HG02642 (cell line): ENCODE results near the gene DISP2.

Source experiments
- ATAC-seq: cut with Tn5 transposase; IDR thresholded peaks from one replicate; pipeline ENCODE4 v1.9.1; 2021; ENCODE audit warnings: mild to moderate bottlenecking; ENCODE audit not compliant: unreplicated experiment, poor library complexity

The DISP2 gene

DNA sequence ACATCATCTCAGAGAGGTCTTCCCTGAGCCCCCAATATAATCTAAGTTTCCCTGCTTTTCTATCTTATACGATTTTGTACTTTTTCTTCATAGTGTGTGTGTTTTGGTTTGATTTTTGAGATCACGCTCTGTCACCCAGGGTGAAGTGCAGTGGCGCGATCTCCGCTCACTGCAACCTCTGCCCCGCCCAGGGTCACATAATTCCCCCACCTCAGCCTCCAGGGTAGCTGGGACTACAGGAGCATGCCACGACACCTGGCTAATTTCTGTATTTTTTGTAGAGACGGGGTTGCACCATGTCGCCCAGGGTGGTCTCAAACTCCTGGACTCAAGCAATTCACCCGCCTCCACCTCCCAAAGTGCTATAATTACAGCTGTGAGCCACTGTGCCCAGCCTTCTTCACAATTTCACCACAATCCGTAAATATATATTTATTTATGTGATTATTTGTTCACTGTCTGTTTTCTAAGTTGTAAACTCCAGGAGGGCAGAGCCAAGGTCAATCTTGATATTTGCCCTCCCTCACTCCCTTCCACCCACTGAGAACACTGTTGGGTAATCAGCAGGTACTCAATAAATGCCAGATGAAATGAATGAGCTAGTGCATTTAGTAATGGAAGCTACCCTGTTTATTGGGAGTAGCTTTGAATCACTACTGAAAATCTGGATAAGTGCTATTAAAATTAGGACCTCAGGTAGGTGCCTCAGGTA, 24.0 kb downstream of the DISP2 start:
- ATAC-seq: no peak

DNA sequence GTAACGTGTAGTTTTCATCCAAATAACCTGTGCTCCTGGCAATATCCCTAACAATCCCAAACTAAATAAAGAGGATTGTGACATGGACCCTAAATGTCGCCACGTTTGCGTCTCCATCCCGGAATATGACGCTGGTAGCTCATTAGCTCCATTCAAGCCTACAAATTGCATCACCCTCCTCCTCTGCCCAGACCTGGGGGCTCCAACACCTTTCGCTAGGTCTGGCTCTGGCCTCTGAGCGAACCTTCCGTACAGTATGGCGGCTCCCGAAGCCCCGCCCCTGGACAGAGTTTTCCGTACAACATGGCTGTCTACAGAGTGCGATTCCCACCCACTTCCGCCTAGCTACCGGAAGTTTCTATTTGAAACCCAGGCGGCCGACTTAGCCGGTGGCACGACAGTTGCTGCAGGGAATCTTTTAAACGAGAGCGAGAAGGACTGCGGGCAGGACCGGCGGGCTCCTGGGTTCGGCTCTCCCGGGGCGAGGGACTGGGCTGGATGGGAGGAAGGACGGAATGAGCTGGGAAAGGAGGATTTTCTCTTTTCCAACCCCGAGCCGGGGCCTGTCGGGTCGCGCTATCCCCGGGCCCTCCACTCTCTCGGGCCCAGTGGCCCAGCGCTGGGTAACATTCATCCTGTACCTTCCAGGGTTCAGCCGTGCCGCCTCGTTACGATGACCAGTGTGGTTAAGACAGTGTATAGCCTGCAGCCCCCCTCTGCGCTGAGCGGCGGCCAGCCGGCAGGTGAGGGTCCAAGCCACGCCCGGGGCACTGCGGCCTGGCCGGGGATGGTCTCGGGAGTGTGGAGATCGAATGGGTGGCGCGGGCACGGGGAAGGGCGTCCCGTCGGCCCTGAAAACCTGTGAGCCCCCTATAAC, 24.8 kb downstream of the DISP2 start, which contains the start of gene KNSTRN:
TSS of gene KNSTRN (plus strand) at position 142 of the 877 bp plus-strand sequence. CDS start at position 257, 115 bp downstream.
- peak; percentile 96 for ATAC-seq

DNA sequence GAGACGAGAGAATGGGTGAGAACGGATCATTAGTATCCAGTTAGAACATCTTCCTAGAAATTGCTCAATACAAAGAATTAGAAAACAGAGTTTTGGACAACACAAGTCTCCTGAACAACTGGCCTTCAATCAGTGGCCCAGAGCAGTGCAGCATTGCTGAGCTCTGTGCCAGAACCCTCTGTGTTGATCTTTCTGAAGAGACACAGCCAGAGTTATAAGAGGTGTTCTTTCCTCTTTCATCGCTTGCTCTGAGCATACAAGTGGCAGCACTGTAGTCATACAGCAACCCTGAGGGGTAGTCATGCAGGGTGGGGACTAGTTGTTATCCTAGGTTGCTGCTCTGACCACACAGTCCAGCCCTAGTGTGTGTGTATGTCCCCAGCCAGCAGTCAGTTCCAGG, 28.5 kb downstream of the DISP2 start:
- no peak for ATAC-seq

DNA sequence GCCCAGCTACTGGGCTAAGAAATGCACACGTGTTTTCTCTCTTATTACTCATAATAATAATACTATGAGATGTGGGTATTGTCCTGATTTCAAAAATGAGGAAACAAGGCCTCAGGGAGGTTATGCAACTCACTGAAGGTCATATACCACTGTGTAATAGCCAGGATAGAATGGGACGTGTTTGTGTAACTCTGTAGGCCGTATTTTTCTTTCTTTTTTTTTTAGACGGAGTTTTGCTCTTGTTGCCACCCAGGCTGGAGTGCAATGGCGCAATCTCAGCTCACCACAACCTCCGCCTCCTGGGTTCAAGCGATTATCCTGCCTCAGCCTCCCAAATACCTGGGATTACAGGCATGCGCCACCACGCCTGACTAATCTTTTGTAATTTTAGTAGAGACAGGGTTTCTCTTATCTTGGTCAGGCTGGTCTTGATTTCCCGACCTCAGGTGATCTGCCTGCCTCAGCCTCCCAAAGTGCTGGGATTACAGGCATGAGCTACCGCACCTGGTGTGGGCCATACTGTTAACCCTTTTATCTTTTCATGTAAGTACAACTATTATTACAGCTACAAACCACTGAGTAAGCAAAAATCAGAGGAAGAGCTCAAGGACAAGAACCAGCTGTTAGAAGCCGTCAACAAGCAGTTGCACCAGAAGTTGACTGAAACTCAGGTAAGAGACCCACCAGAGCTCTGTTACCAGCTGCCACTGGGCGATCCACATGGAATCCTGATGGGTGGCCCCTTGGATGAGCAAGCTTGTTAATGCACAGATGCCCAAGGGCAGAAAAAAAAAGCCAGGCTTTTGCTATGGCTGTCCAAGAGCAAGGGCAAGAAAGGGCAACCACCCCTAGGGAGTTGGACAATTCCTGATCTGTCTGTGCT, 31.2 kb downstream of the DISP2 start:
- ATAC-seq: no peak

DNA sequence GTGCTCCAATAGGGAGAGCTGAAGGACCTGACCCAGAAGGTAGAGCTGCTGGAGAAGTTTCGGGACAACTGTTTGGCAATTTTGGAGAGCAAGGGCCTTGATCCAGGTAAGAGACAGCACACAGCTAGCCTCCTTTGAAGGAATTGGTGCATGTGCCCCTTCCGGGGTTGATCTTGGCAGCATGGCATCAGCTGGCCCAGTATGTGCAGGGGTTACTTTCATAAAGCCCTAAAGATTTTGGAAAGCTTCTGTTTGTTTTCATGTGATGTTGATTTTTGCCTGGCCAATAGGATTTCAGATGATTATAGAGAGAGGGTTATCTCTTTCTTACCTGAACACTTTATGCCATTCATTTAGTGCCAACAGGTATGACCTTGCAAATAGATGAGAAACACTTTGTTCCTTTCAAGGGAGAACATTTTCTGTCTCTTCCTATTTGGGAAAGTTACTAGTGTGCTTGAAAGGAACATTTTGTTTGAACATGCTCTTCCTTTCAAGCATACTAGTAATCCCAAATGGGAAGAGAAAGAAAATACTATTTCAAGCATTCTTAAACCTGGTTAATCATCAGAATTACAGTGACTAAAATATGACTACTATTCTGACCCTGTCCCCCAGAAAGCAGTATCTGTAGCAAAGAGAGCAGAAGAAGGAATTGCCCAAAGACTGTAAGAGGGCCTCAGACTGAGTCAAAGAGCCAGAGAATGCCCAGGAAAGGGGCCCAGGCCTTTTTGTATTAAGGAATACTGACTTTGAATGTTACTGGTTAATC, 32.0 kb downstream of the DISP2 start:
- ATAC-seq: no peak

DNA sequence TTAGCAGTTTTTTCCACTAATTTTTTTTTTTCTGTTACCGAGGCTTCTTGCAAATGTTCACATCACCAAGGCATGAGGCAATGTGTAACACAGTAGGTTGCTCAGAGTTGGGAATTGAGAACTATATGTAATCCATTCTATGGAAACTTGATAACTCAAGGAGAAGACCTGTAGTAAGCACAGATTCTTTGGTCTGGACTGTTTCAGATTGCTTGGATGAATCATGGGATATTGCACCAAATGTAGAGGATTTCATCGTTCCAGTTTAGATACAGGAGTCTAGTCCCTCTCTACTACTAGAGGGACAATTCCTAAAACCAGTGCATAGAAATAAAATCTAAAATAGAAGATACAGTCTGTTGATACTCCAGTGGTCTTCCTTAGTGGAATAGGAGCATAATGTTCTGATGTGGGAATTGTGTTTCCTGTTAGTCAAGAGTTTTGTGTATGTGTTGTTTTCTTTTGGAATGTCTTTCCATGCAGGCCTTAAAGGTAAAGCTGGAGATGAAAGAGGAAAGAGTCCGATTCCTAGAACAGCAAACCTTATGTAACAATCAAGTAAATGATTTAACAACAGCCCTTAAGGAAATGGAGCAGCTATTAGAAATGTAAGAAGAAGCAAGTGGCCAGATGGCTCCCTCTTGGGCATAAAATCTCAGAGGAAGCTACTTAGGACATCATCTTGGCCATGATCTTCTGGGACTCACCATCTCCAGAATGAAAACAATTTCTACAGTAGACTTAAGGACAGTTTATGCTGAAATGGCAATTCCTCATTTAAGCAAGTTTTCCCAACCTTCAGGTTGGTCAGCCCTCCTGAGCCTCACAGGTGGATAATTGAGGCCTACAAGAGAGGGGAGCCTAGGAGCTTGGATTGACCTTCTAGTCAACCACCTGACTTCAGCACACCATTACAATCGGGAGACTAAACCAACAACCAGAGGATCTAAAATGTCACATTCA, 35.2 kb downstream of the DISP2 start:
- no peak for ATAC-seq

DNA sequence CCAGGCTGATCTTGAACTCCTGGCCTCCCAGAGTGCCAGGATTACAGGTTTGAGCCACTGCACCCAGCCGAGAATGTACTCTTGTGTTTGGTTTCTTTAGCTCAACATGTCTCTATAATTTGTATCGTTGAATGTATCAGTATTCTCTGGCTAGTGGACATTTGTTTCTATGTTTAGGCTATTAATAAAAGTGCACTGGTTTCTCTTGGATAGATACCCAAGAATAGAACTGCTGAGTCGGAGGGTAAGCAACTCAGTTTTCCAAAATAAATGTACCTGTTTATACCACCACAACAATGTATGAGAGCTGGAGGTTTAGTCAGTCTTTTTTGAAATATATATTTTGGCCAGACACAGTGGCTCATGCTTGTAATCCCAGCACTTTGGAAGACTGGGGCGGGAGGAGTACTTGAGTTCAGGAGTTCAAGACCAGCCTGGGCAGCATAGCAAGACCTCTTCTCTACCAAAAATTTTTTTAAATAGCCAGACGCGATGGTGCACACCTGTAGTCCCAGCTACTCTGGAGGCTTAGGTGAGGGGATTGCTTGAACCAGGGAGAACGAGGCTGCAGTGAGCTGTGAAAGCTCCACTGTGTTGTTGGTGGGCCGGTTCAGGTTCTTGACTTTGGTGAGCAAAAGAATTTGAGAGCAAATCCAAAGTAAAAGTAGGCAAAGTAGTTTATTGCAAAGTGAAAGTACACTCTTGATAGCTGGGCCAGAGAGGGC, 39.8 kb downstream of the DISP2 start:
- no peak for ATAC-seq

DNA sequence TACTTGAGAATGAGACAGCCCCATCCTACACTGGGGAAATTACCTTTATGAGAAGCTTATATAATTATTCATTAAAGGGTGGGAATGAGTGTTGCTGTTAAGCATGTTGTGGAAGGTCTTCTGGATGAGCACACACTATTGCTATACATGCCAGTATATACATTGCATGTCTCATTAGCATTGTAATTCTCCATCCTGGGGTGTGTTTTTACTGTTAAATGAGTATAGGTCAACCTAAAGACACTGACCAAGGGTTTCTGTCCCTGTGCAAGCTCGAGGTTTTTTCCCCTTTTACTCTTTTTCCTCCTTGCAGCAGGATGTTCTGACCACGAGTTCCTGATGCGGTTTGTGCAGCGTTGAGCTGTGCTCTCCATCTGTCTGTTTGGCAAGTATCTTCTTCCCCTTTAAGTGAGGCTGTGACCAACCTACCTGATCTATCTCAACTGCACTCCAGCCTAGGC, 40.4 kb downstream of the DISP2 start:
- peak; percentile 77 for ATAC-seq

DNA sequence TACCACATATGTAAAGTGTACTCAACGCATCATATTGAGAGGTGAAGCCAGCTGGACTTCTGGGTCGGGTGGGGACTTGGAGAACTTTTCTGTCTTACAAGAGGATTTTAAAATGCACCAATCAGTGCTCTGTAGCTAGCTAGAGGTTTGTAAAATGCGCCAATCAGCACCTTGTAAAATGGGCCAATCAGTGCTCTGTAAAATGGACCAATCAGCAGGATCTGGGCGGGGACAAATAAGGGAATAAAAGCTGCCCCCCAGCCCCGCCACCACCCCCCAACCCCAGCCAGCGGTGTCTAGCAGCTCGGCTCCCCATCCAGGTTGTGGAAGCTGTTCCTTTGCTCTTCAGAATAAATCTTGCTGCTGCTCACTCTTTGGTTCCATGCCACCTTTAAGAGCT, 41.4 kb downstream of the DISP2 start:
- ATAC-seq: no peak

DNA sequence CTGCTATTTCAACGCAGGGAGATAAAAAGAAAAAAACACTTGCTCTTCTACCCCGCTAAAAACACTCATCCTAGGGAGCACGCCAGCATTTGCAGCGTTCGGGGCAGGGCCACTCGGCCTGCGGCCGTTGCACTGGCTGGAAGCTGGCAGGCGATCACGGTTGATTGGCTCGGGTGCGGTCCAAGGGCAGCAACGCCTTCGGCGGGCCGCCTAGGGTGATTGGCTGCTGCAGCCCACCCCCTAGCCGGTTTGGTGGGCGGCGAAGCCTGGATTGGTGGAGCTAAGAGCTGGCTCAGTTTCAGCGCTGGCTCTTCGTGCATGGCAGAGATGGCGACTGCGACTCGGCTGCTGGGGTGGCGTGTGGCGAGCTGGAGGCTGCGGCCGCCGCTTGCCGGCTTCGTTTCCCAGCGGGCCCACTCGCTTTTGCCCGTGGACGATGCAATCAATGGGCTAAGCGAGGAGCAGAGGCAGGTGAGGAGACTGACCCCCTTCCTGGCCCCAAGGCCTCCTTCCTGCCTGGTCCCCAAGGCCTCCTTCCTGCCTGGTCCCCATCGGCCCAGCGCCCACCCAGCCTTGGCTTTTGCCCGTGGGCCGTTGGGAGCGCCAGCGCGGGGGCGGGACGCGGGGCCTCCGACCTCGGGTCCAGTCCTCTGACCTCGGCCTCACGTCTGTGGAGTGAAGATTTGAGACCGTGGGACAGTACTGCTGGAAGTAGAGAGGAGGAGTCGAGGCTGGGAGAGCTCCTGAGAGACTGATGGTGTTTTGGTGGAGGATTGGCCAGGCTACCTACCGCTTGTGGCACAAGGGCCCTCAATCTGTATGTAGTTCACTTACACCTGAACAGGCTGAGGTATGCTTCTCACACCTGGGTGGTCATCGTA, 47.7 kb downstream of the DISP2 start, which contains the start of gene IVD:
TSS of gene IVD (plus strand) at position 295 of the 881 bp plus-strand sequence. CDS start at position 328, 33 bp downstream.
- peak; percentile 85 for ATAC-seq

DNA sequence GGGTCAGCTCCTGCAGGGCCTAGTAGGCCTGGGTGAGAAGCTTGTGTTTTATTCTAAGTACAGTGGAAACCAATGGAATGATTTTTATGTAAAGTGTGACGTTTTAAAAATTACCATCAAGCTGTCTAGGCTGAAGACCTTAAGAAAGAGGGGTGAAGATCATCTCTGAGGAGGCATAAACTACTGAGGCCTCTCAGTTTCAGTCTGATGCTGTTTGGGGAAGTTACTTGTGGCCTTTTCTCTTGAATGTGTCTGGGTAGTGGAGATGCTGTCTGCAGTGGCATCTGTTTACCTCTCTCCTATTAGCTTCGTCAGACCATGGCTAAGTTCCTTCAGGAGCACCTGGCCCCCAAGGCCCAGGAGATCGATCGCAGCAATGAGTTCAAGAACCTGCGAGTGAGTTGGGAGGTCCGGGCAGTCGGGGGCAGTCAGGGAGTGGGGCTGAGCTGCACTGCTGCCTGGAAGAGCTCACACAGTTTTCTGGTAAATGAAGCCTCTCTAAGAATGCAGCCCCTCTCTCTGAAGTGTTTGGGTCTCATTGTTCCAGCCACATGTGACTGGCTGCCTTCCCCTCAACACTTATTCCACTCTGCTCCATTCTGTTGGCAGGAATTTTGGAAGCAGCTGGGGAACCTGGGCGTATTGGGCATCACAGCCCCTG, 49.4 kb downstream of the DISP2 start:
- ATAC-seq: peak; percentile 51

DNA sequence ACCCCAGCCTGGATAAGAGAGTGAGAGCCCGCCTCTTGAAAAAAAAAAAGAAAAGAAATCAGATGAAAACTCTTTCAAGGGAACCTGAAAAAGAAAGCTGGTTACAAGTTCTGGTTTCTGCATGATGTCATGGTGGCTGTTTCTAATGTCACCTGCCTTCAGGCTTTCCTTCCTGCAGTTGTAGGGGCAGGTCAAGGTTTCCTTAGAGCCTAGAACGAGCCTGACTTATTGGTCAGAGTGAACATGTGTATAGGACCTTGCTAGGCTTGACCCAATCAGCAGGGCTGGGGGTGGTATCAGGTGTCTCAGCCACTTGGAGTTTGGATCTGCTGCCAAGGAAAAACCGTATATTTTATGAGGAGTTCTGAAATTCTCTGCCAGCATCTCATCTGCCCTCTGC, 51.3 kb downstream of the DISP2 start:
- no peak for ATAC-seq

DNA sequence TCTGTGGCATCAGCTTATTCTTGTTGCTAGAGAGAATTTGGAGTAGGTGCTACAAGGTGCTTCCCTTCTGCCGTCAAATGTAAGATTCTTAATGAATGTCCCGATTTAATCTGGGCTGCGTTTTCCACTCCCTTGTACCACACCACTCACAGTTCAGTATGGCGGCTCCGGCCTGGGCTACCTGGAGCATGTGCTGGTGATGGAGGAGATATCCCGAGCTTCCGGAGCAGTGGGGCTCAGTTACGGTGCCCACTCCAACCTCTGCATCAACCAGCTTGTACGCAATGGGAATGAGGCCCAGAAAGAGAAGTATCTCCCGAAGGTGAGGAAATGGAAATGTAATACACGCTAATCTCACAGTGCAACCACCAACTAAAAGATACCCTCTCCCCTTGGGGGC, 52.5 kb downstream of the DISP2 start:
- ATAC-seq: no peak

DNA sequence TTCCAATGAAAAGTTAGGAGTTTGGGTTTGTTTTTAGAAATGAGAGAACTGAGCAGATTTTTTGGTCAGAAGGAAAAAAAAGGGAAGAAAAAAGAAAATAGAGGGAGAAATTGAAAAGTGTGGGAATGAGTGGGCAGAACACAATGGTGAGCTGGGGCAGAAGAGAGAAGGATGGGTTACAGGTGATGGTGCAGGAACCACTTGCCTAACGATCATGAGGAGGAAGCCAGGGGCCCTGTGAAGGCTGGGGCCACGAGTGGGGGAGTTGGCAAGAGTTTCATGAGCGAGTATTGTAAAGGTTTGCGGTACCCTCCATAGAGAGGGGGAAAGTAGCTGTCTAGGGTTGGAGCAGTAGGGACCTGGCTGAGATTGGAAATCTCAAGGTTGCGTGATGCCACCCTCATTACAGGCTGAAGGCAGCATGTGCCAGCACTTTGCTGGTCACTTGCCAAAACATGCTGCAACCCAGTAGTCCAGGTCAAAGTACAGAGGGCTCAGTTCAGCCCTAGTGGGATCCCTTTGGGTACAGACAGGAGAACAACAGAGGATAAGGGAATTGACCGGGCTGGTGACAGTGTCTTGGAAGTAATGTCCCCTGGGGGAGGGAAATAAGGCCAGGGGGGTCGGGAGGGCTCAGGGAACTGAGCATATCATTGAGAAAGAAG, 54.2 kb downstream of the DISP2 start:
- no peak for ATAC-seq

DNA sequence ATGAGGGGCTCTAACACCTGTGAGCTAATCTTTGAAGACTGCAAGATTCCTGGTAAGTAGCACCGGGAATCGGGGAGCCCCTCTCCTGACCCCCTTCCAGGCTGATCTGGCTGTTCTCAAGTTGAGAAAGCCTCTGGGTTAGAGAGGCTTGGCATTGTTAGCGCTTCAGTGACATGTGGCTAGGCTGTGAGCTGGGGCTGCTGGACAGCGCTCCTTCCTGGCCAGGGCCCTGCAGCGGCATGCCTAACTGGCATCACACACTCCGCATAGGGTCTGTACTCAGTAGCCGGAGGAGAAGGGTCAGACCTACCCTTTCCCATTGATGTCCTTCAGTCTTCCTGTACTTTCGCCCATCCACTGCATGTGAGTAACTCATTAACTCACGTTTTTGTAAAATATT, 55.0 kb downstream of the DISP2 start:
- no peak for ATAC-seq

DNA sequence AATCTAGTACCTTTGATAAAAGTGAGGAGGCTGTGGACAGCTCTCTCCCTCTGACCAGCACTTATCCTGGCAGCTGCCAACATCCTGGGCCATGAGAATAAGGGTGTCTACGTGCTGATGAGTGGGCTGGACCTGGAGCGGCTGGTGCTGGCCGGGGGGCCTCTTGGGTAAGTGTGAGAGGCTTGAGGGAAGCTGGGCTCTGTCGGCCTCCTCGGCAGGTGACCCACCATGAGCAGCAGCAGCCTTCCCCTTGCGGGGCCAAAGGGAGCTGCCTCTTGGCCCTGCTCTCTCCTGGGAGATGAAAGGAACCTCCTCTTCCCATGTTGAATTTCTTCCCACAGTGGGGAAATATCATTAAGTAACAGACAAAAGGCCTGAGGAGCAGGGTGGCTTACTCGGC, 56.8 kb downstream of the DISP2 start:
- ATAC-seq: no peak
